Common myeloid progenitor, CD34-positive (primary cell): ENCODE results near the gene CNRIP1.

Source experiments
- CTCF ChIA-PET: fragments of 350-600 bp; sonication (Branson Sonifier 250); formaldehyde crosslinking; loops from one replicate; lab custom pipeline; 2021; ENCODE audit warnings: antibody characterized with exemption; lab: Charles Lee
- POLR2A ChIA-PET: fragments of 350-600 bp; sonication (Branson Sonifier 250); formaldehyde crosslinking; loops from one replicate; lab custom pipeline; 2021; ENCODE audit warnings: antibody characterized with exemption; lab: Charles Lee
- DNase-seq, 3 donors: peaks; one replicate each; pipeline versions ENCODE4 v3.0.0 to v3.0.0-alpha.2; 2013
- H3K27ac ChIP-seq, 2 experiments: 1 replicate in 1 of 2; 2 replicates in 1 of 2; pipeline ENCODE4 v1.7.0; 2013; ENCODE audit warnings: inconsistent platforms in 2 of 2, low read length in 2 of 2, mild to moderate bottlenecking in 2 of 2, low read depth in 1 of 2, moderate library complexity in 1 of 2; ENCODE audit not compliant: severe bottlenecking in 2 of 2, insufficient read depth in 1 of 2, poor library complexity in 1 of 2
- H3K27me3 ChIP-seq, 5 experiments: replicated peaks in 2 of 5; 1 replicate in 3 of 5; 2 replicates in 2 of 5; pipeline versions ENCODE4 v1.6.1 to v1.7.0; 2013; ENCODE audit warnings: low read length in 4 of 5, mild to moderate bottlenecking in 2 of 5, moderate library complexity in 2 of 5, inconsistent platforms in 1 of 5; ENCODE audit not compliant: insufficient read depth in 5 of 5, control insufficient read depth in 4 of 5
- H3K36me3 ChIP-seq, 4 experiments: 1 replicate in 2 of 4; 2 replicates in 2 of 4; pipeline versions ENCODE4 v1.6.1 to v1.7.0; 2013; ENCODE audit warnings: low read length in 3 of 4, control low read depth in 1 of 4, mild to moderate bottlenecking in 1 of 4; ENCODE audit not compliant: control insufficient read depth in 4 of 4, insufficient read depth in 4 of 4
- H3K4me1 ChIP-seq, 4 experiments: 1 replicate in 3 of 4; 2 replicates in 1 of 4; pipeline versions ENCODE4 v1.6.1 to v1.7.1; 2013; ENCODE audit warnings: low read length in 3 of 4, mild to moderate bottlenecking in 3 of 4, control low read depth in 1 of 4, inconsistent platforms in 1 of 4, moderate library complexity in 1 of 4; ENCODE audit not compliant: control insufficient read depth in 4 of 4, insufficient read depth in 4 of 4; ENCODE audit errors: control extremely low read depth in 1 of 4
- H3K4me3 ChIP-seq, 7 experiments: 1 replicate in 4 of 7; 2 replicates in 3 of 7; pipeline versions ENCODE4 v1.5.1 to v1.7.0; 2013; ENCODE audit warnings: mild to moderate bottlenecking in 7 of 7, low read length in 6 of 7, moderate library complexity in 6 of 7, inconsistent platforms in 2 of 7, low read depth in 2 of 7, control low read depth in 1 of 7; ENCODE audit not compliant: insufficient read depth in 4 of 7, control insufficient read depth in 1 of 7; ENCODE audit errors: extremely low read depth in 1 of 7
- H3K9me3 ChIP-seq, 5 experiments: 1 replicate in 4 of 5; 2 replicates in 1 of 5; pipeline versions ENCODE4 v1.6.1 to v1.7.1; 2013; ENCODE audit warnings: low read length in 4 of 5, mild to moderate bottlenecking in 2 of 5, inconsistent platforms in 1 of 5, low read depth in 1 of 5, moderate library complexity in 1 of 5; ENCODE audit not compliant: control insufficient read depth in 4 of 5, insufficient read depth in 2 of 5; ENCODE audit errors: control extremely low read depth in 1 of 5
- WGBS: methylation state at CpG from one replicate; pipeline ENCODE4 v1.1.5; 2013; ENCODE audit not compliant: insufficient coverage; 5-methylcytosine and 5-hydroxymethylcytosine counted together

The CNRIP1 gene

DNA sequence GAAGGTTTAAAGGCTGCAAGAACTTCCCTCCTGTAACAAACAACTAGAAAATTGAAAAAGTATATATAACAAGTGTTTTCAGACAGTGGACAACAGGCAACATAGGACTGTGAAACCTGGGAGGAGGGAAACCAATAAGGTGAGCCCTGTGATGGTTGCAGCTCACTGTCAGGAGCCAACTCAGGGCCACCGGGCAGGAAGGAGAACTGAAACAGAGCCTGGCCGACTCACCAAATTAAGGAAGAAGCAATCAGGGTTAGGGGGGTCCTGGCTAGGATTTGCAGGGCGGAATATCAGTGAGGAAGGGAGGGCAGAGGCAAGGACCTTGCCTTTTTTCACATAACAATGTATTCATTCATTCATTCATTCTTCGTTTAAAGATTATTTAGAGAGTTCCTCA, 21.8 kb upstream of the CNRIP1 start:
- ChIA-PET POLR2A (no interaction called here), CTCF (no interaction called here)
- no peaks in the 10 kb centered on the region for H3K27me3 ChIP-seq
- peaks cover 0 to 3% (median 0%) of the 10 kb centered on the region in 4 experiments for H3K4me1 ChIP-seq
- peaks cover 0 to 3% (median 0%) of the 10 kb centered on the region in 5 experiments for H3K9me3 ChIP-seq
- 77% methylated on average over 4 of the region's 4 CpGs for WGBS
- H3K4me3 ChIP-seq: no peak overlapping the region
- no peak overlapping the region for H3K27ac ChIP-seq
- H3K36me3 ChIP-seq: no peaks in the 10 kb centered on the region
- no peak for DNase-seq

DNA sequence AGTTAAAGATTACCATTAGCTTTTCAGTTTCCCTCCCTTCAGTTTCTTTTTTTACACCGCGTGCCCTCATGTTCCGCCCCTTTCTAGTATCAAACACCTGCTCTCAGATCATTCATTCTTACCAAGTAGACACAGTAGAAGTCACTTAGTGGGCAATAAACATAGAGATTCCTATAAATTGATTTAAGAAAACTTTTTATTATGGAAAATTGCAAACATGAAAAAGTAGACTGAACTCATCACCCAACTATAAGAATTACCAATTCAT, 21.2 kb upstream of the CNRIP1 start:
- Histone ChIP-seq H3K27me3 (no peaks in the 10 kb centered on the region), H3K27ac (no peak overlapping the region), H3K4me3 (no peak overlapping the region), H3K4me1 (peaks cover 0 to 3% (median 0%) of the 10 kb centered on the region in 4 experiments), H3K9me3 (peaks cover 0 to 3% (median 0%) of the 10 kb centered on the region in 5 experiments), H3K36me3 (no peaks in the 10 kb centered on the region)
- ChIA-PET POLR2A (no interaction called here), CTCF (no interaction called here)
- WGBS: 100% methylated on average over 2 of the region's 3 CpGs
- DNase-seq: no peak

DNA sequence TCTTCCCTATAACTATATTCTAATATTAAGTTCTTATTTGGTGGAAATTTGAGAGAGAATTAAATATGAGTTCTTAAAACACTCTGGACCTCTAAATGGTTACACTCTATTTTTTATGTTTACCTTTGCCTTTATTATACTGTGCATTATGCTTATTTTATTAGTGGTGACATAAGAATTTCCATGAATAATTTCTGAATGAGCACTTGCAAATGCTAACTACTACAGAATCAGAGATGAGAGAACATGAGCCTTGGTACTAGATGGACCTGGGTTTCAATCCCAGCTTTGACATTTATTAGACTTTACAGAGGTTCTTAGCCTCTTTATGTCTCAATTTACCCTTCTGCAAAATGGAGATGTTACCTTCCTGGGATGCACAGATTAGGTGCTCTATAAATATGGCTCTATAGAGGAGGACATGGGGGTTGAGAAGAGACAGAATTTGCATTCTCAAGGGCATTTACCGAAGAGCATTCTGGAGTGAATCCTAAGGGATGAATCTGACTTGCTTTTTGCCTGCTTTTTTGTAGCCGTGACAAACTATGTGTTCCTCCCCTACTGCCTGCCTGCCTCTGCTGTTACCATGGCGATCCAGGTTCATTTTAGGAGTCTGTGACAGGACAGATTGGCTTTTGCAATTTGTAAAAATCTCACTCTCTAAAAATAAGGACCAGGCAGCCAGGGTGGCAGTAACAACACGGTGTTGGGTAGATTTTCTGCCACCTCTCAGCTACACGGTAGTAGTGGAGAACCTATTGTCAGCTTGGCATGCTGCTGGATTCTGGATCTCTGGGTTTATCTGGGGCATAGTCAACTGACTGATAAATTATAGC, 20.7 kb upstream of the CNRIP1 start:
- Histone ChIP-seq H3K36me3 (no peaks in the 10 kb centered on the region), H3K27me3 (no peaks in the 10 kb centered on the region), H3K9me3 (peaks cover 0 to 3% (median 0%) of the 10 kb centered on the region in 5 experiments), H3K4me3 (no peak overlapping the region), H3K4me1 (peaks cover 0 to 3% (median 0%) of the 10 kb centered on the region in 4 experiments), H3K27ac (no peak overlapping the region)
- CTCF ChIA-PET: no interaction called here
- no peak for DNase-seq
- 64% methylated on average over 3 of the region's 5 CpGs for WGBS
- POLR2A ChIA-PET: no interaction called here

DNA sequence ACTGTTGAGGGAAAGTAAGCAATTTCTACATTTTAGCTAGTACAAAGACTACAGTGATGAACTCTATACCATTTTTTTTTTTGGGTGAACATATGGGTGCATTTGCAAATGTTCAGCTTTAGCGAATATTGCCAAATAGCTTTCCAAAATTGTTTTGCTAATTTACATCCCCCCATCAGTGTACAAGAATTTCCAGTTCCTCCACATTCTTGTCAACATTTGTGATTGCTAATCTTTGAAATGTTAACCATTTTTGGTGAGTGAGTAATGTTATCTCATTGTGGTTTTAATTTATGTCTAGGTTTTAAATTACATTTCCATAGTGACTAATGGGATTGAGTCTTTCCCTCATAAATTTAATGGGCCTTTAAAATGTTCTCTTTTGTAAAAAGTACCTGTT, 16.4 kb upstream of the CNRIP1 start:
- no peak for DNase-seq
- no peaks in the 10 kb centered on the region for H3K36me3 ChIP-seq
- CTCF ChIA-PET: interaction anchor here (1.0 kb wide), 1 partner anchor 16 kb away, joined by 5 read pairs; the partner anchor contains the start of gene CNRIP1
- no peak overlapping the region for H3K4me3 ChIP-seq
- no CpG with 5 or more reads among the region's 1 CpG for WGBS
- no peak overlapping the region for H3K27ac ChIP-seq
- H3K27me3 ChIP-seq: no peaks in the 10 kb centered on the region
- POLR2A ChIA-PET: no interaction called here
- no peaks in the 10 kb centered on the region for H3K4me1 ChIP-seq
- peaks cover 0 to 3% (median 0%) of the 10 kb centered on the region in 5 experiments for H3K9me3 ChIP-seq

DNA sequence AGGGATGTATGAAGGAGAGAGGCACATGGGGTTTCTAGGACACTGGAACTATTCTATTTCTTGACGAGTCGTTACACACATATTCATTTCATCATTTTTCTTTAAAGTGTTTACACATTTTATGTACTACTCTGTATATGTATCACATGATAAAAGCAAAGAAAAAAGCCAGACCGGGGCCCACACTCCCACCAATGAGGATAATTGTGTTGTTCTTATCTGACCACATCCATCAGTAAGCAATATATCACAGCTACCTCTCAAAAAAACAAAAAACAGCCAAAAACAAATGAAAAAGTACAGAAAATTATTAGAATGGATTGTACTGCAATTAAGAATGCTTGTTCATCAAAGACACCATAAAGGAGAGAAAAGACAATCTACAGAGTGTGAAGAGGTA, 14.2 kb upstream of the CNRIP1 start:
- Histone ChIP-seq H3K4me1 (no peaks in the 10 kb centered on the region), H3K27ac (no peak overlapping the region), H3K36me3 (no peaks in the 10 kb centered on the region), H3K27me3 (no peaks in the 10 kb centered on the region), H3K9me3 (peaks cover 0 to 3% (median 0%) of the 10 kb centered on the region in 5 experiments), H3K4me3 (no peak overlapping the region)
- DNase-seq: no peak
- ChIA-PET CTCF (no interaction called here), POLR2A (no interaction called here)
- WGBS: no CpG with 5 or more reads among the region's 3 CpGs

DNA sequence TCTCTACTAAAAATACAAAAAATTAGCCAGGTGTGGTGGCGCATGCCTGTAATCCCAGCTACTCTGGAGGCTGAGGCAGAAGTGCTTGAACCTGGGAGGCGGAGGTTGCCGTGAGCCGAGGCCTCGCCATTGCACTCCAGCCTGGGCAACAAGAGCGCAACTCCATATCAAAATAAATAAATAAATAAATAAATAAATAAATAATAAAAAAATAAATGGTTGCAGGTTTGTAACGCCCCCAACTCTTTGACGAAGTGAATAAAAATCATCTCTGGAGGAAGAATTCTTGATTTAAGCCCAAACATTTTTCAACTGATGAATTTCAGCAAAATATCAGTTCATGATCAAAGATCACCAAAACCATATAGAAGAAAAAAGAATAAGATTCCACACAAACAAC, 13.3 kb upstream of the CNRIP1 start:
- Histone ChIP-seq H3K27me3 (no peaks in the 10 kb centered on the region), H3K36me3 (no peaks in the 10 kb centered on the region), H3K27ac (no peak overlapping the region), H3K4me3 (no peak overlapping the region), H3K4me1 (no peaks in the 10 kb centered on the region), H3K9me3 (peaks cover 0 to 3% (median 0%) of the 10 kb centered on the region in 5 experiments)
- no CpG with 5 or more reads among the region's 8 CpGs for WGBS
- DNase-seq: no peak
- CTCF ChIA-PET: interaction anchor here (1.1 to 3.0 kb wide), 2 partner anchors 13 to 24 kb away, joined by 3 to 10 read pairs; partner anchors contain the start of gene CNRIP1
- POLR2A ChIA-PET: no interaction called here

DNA sequence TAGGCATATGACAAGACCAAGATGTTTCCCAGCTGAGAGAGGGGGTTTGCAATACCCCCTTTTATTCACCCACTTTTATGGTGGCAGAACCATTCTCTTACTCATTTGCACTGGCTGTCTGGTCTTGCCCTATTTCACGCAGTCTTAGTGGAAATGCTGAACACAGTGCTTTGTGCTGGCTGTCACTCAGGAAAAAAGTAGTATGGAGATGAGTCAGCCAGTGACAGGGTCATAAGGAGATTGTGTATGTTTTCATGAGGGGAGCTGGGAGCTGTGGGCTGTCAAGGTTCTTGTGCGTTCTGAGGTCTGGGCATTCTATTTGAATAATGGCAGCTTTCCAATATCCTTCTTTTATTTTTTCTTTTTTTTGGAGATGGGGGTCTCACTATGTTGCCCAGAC, 10.9 kb upstream of the CNRIP1 start:
- Histone ChIP-seq H3K9me3 (no peaks in the 10 kb centered on the region), H3K27me3 (no peaks in the 10 kb centered on the region), H3K4me1 (no peaks in the 10 kb centered on the region), H3K27ac (no peak overlapping the region), H3K36me3 (no peaks in the 10 kb centered on the region), H3K4me3 (no peak overlapping the region)
- no peak for DNase-seq
- POLR2A ChIA-PET: no interaction called here
- CTCF ChIA-PET: interaction anchor here (1.4 to 3.0 kb wide), 2 partner anchors 11 to 21 kb away, joined by 4 to 10 read pairs; partner anchors contain the start of gene CNRIP1
- 100% methylated on average over 1 of the region's 2 CpGs for WGBS
